Panc1 (cell line): Measurements from ENCODE around the gene ZKSCAN3. TPM values are rescaled to one million over a fixed set of nuclear protein-coding genes. Genes with fewer than 3 reads are reported as not detected.
A peak's percentile ranks its signal among the peaks of the same experiment; 100 is the strongest.

Experiments used
- ATAC-seq: fragments of 200-7000 bp; cut with Tn5 transposase; 2 replicates; pipeline ENCODE4 v1.9.1; 2020; ENCODE audit warnings: mild to moderate bottlenecking, moderate library complexity
- BruUV-seq: library from RNA; stranded (reverse); fragments of 400-500 nt; replicated peaks from 2 replicates; lab custom pipeline; 2021; lab: Mats Ljungman, UMichigan
- CTCF ChIA-PET: fragments of 300-600 bp; sonication (Branson Sonifier 250); formaldehyde crosslinking; loops from one replicate; lab custom pipeline; 2022; ENCODE audit warnings: antibody characterized with exemption; lab: Charles Lee
- POLR2A ChIA-PET: fragments of 300-600 bp; sonication (Branson Sonifier 250); formaldehyde crosslinking; loops from one replicate; lab custom pipeline; 2022; ENCODE audit warnings: antibody characterized with exemption; lab: Charles Lee
- DNase-seq: peaks from one replicate; pipeline ENCODE4 v3.0.0-alpha.2; 2010; ENCODE audit warnings: low read depth, low spot score
- H3K27ac ChIP-seq: 2 replicates; pipeline ENCODE4 v1.5.1; 2011; ENCODE audit warnings: mild to moderate bottlenecking, low read length, inconsistent platforms
- H3K27me3 ChIP-seq: fragments of 200-500 bp; sonication (Bioruptor generic); 2 replicates; pipeline ENCODE4 v1.6.0; 2014; ENCODE audit warnings: low read length, inconsistent platforms; ENCODE audit not compliant: control insufficient read depth, insufficient read depth
- H3K36me3 ChIP-seq: fragments of 200-500 bp; sonication (Bioruptor generic); 2 replicates; pipeline ENCODE4 v1.5.1; 2014; ENCODE audit warnings: inconsistent platforms, mild to moderate bottlenecking, low read length, moderate library complexity; ENCODE audit not compliant: control insufficient read depth, insufficient read depth
- H3K4me1 ChIP-seq: 2 replicates; pipeline ENCODE4 v1.5.1; 2011; ENCODE audit warnings: inconsistent platforms, mild to moderate bottlenecking, low read length, moderate library complexity; ENCODE audit not compliant: control insufficient read depth, insufficient read depth
- H3K4me3 ChIP-seq, 2 experiments: 2 replicates each; pipeline ENCODE4 v1.5.1; 2011 to 2012; ENCODE audit warnings: low read depth in 2 of 2, low read length in 2 of 2, mild to moderate bottlenecking in 2 of 2, inconsistent platforms in 1 of 2, moderate library complexity in 1 of 2
- H3K9me3 ChIP-seq: fragments of 200-500 bp; sonication (Bioruptor generic); 2 replicates; pipeline ENCODE4 v1.5.1; 2014; ENCODE audit warnings: low read depth, mild to moderate bottlenecking, inconsistent platforms, low read length, moderate library complexity; ENCODE audit not compliant: control insufficient read depth, insufficient read depth
- CTCF ChIP-seq: fragments of 450-650 bp; IDR thresholded peaks from 2 replicates; pipeline ENCODE4 v1.5.1; 2017; ENCODE audit warnings: mild to moderate bottlenecking
- POLR2AphosphoS5 ChIP-seq: IDR thresholded peaks from 2 replicates; pipeline ENCODE4 v1.6.1; 2012; ENCODE audit warnings: mild to moderate bottlenecking, low read depth, low read length, moderate library complexity
- REST ChIP-seq, 2 experiments: IDR thresholded peaks; 2 replicates each; pipeline ENCODE4 v1.6.1; 2011 to 2012; ENCODE audit warnings: low read depth in 2 of 2, control low read depth in 1 of 2, low read length in 1 of 2, mild to moderate bottlenecking in 1 of 2, moderate library complexity in 1 of 2; ENCODE audit not compliant: insufficient read depth in 1 of 2
- SIN3A ChIP-seq: IDR thresholded peaks from 2 replicates; pipeline ENCODE4 v1.6.1; 2012; ENCODE audit warnings: low read depth, mild to moderate bottlenecking, low read length, moderate library complexity, borderline replicate concordance; ENCODE audit not compliant: insufficient read depth
- TCF7L2 ChIP-seq: IDR thresholded peaks from 2 replicates; pipeline ENCODE4 v1.6.1; 2011; ENCODE audit warnings: mild to moderate bottlenecking, low read depth, low read length, inconsistent platforms
- in situ Hi-C: cut with HindIII; loops from 2 replicates; pipeline ENCODE4 v1.10.0; 2016; ENCODE audit warnings: low sequenced_read_pairs, low pct_unique_long_range_greater_than_20kb
- intact Hi-C: fragments of 100-400 bp; cut with micrococcal nuclease; formaldehyde crosslinking; loops from one replicate; pipeline ENCODE4 v1.10.0; 2022; ENCODE audit not compliant: unreplicated experiment
- total RNA-seq: library from RNA; stranded (reverse); gene quantifications from one replicate; pipeline ENCODE4 v1.2.1, GENCODE V29; 2021; ENCODE audit not compliant: unreplicated experiment

The ZKSCAN3 gene
- total RNA-seq, 1 experiment from 2014 or later, result 7.0 TPM

GRCh38 chr6:28334286-28335039 lies 15.3 kb upstream of the ZKSCAN3 start:
- H3K4me3 ChIP-seq, result peak overlapping the region; percentile 85 to 86
- no peak for TF ChIP-seq TCF7L2
- no peak for TF ChIP-seq CTCF
- no peak for TF ChIP-seq SIN3A
- ChIA-PET CTCF (no interaction called here), POLR2A (interaction anchor here (0.7 kb wide), 1 partner anchor 22 kb away, joined by 3 read pairs; no protein-coding TSS in a partner anchor)
- peak overlapping the region; percentile 95; the same call in 1 of the 2 replicates for H3K27ac ChIP-seq
- H3K27me3 ChIP-seq, result no peaks in the 10 kb centered on the region
- in situ Hi-C loops (no loop called here), intact Hi-C loops (loop anchor here (5.0 kb wide), 1 partner anchor 112 kb away; no protein-coding TSS in a partner anchor)
- no peak for DNase-seq
- no peaks in the 10 kb centered on the region; the same call in none of the 2 replicates for H3K36me3 ChIP-seq
- no peak for ATAC-seq
- H3K9me3 ChIP-seq, result peaks cover 3% of the 10 kb centered on the region; the same call in 1 of the 2 replicates
- BruUV-seq, result no TSS peak
- peaks cover 23% of the 10 kb centered on the region for H3K4me1 ChIP-seq

GRCh38 chr6:28335040-28335563 lies 14.6 kb upstream of the ZKSCAN3 start:
- in situ Hi-C loops (no loop called here), intact Hi-C loops (loop anchor here (5.0 kb wide), 1 partner anchor 113 kb away; no protein-coding TSS in a partner anchor)

More at GRCh38 chr6:28335040-28335563, 14.6 kb upstream of the ZKSCAN3 start:
- ATAC-seq, result no peak; the same call in 1 of the 2 replicates
- POLR2A ChIA-PET, result interaction anchor here (0.6 to 0.7 kb wide), 4 partner anchors 10 to 525 kb away, joined by 3 read pairs; a partner anchor contains a TSS
- peak; percentile 94 for DNase-seq
- TF ChIP-seq REST (IDR thresholded peaks at IDR 0.05; ENCODE audit: insufficient read depth in 1 of 2, low read depth in 2 of 2, low read length in 1 of 2), result no peak
- TF ChIP-seq TCF7L2, result no peak
- no peak for TF ChIP-seq POLR2AphosphoS5
- 0 out of 2 replicates have a peak, but pooled peaks have one; percentile 10 for TF ChIP-seq SIN3A
- TF ChIP-seq CTCF, result no peak
- H3K4me1 ChIP-seq, result peaks cover 23% of the 10 kb centered on the region
- no peaks in the 10 kb centered on the region; the same call in 1 of the 2 replicates for H3K36me3 ChIP-seq
- H3K27me3 ChIP-seq, result no peaks in the 10 kb centered on the region
- H3K27ac ChIP-seq, result peak overlapping the region; percentile 95
- no peaks in the 10 kb centered on the region; the same call in 1 of the 2 replicates for H3K9me3 ChIP-seq
- H3K4me3 ChIP-seq, result peak overlapping the region; percentile 85 to 86
- CTCF ChIA-PET, result no interaction called here
- no TSS peak for BruUV-seq
